Measurements from ENCODE around the gene F12. TPM values are rescaled to one million over a fixed set of nuclear protein-coding genes. Genes with fewer than 3 reads are reported as not detected.

Gene F12
- total RNA-seq, 4 donors from 2014 or later, result 0.27 to 0.89 TPM; not detected in 2

GRCh38 chr5:177453852-177454396 is 44.6 kb upstream of the F12 start:
- H3K9me3 ChIP-seq, result no peaks in the 10 kb centered on the region
- WGBS, 2 donors (ENCODE audit: low coverage in 1 of 2), result 7% methylated on average over 23 of the region's 31 CpGs; no CpG with 5 or more reads in 1 of the 2 donors
- TF ChIP-seq CTCF (IDR thresholded peaks at IDR 0.05), result no peak
- TF ChIP-seq POLR2AphosphoS5 (IDR thresholded peaks at IDR 0.05), result no peak
- H3K36me3 ChIP-seq, result peaks cover 0 to 14% of the 10 kb centered on the region in 2 donors
- peaks cover 43% of the 10 kb centered on the region for H3K27me3 ChIP-seq
- peaks cover 0 to 50% (median 10%) of the 10 kb centered on the region in 3 donors for H3K4me1 ChIP-seq
- ATAC-seq, result peak; percentile 1
- peak overlapping the region in 1 of 2 donors; percentile 71 for H3K4me3 ChIP-seq
- peak overlapping the region in 3 of 4 donors; percentile 79 to 81 (median 80) for H3K27ac ChIP-seq

GRCh38 chr5:177452688-177453638 is 43.6 kb upstream of the F12 start:
- no peak for TF ChIP-seq POLR2AphosphoS5 (IDR thresholded peaks at IDR 0.05)
- TF ChIP-seq EP300 (IDR thresholded peaks at IDR 0.05), result no peak
- TF ChIP-seq CTCF (IDR thresholded peaks at IDR 0.05), result no peak
- TF ChIP-seq POLR2A (IDR thresholded peaks at IDR 0.05), result no peak

GRCh38 chr5:177450667-177451424 is 41.5 kb upstream of the F12 start:
- ATAC-seq, result no peak
- no peaks in the 10 kb centered on the region for H3K36me3 ChIP-seq
- no peak overlapping the region for H3K4me3 ChIP-seq
- H3K27me3 ChIP-seq, result peaks cover 74% of the 10 kb centered on the region
- no peak overlapping the region for H3K27ac ChIP-seq
- peaks cover 0 to 50% (median 25%) of the 10 kb centered on the region in 3 donors for H3K4me1 ChIP-seq
- no peaks in the 10 kb centered on the region for H3K9me3 ChIP-seq
- WGBS, 2 donors (ENCODE audit: low coverage in 1 of 2), result 69 to 82% methylated on average over 3 of the region's 10 CpGs
- TF ChIP-seq EP300 (IDR thresholded peaks at IDR 0.05), result no peak
- TF ChIP-seq CTCF (IDR thresholded peaks at IDR 0.05), result no peak
- TF ChIP-seq POLR2A (IDR thresholded peaks at IDR 0.05), result no peak

More at GRCh38 chr5:177452688-177453638, 43.6 kb upstream of the F12 start:
- Histone ChIP-seq H3K9me3 (no peaks in the 10 kb centered on the region), H3K27me3 (peaks cover 53% of the 10 kb centered on the region), H3K36me3 (peaks cover 0 to 4% of the 10 kb centered on the region in 2 donors), H3K4me1 (peaks cover 0 to 50% (median 12%) of the 10 kb centered on the region in 3 donors), H3K27ac (no peak overlapping the region), H3K4me3 (no peak overlapping the region)
- WGBS, 2 donors (ENCODE audit: low coverage in 1 of 2), result 90 to 93% methylated on average over 2 to 3 of the region's 17 CpGs
- no peak for ATAC-seq

GRCh38 chr5:177449140-177450061 is 40.0 kb upstream of the F12 start:
- Histone ChIP-seq H3K9me3 (no peaks in the 10 kb centered on the region), H3K36me3 (no peaks in the 10 kb centered on the region), H3K27ac (no peak overlapping the region), H3K4me1 (peaks cover 0 to 38% (median 26%) of the 10 kb centered on the region in 3 donors), H3K4me3 (no peak overlapping the region), H3K27me3 (peaks cover 74% of the 10 kb centered on the region)
- no peak for ATAC-seq
- TF ChIP-seq POLR2A (IDR thresholded peaks at IDR 0.05) (no peak), EP300 (IDR thresholded peaks at IDR 0.05) (no peak), POLR2AphosphoS5 (IDR thresholded peaks at IDR 0.05) (no peak), CTCF (IDR thresholded peaks at IDR 0.05) (no peak)
- 100% methylated on average over 1 to 3 of the region's 18 CpGs for WGBS, 2 donors (ENCODE audit: low coverage in 1 of 2)

All from gastroesophageal sphincter (tissue), 4 donors.